ENCODE results near the gene POLR3E. TPM values are rescaled to one million over a fixed set of nuclear protein-coding genes. Genes with fewer than 3 reads are reported as not detected.
A peak's percentile ranks its signal among the peaks of the same experiment; 100 is the strongest.

POLR3E gene
- total and polyA plus RNA-seq, 8 donors = 29.2 to 61.2 (median 52.0) TPM

DNA sequence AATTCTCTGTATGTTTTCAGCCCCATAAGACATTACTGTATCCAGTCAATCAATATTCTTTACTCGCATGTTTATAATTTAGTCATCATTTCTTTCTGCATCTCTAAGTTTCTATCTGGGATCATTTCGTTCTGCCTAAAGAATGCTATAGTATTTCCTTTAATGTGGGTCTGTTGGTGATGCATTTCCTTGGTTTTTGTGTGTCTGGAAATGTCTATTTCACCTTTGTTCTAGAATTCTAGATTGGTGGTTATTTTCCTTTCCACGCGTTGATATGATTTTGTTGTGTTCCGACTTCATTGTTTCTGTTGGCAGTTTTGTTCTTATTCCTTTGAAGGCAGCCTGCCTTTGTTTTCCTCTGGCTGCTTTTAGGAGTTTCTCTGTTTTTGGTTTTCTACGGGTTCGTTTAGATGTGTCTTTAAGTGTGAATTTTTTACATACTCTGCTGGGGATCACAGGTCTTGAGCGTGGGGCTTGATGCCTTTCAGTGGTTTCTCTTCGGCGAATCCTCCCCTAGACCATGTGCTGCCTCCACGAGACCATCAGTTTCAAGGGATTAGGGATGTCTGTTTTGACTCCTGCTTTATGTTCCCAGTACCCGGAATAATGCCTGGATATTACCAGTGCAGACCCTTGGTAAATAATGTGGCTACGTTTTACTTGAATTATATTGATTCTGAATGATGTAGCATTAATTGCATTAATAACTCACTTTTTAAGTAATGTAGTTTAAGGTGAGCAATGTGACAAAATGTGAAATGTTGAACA is 23.5 kb downstream of the POLR3E start:
- H3K27ac ChIP-seq = no peak overlapping the region
- H3K27me3 ChIP-seq = no peaks in the 10 kb centered on the region
- no peaks in the 10 kb centered on the region for H3K9me3 ChIP-seq
- peaks cover 0 to 5% of the 10 kb centered on the region in 2 donors for H3K4me1 ChIP-seq
- H3K4me3 ChIP-seq = no peak overlapping the region
- intact Hi-C loops (cut with DNase I) = no loop called here
- TF ChIP-seq, protein P1, sequence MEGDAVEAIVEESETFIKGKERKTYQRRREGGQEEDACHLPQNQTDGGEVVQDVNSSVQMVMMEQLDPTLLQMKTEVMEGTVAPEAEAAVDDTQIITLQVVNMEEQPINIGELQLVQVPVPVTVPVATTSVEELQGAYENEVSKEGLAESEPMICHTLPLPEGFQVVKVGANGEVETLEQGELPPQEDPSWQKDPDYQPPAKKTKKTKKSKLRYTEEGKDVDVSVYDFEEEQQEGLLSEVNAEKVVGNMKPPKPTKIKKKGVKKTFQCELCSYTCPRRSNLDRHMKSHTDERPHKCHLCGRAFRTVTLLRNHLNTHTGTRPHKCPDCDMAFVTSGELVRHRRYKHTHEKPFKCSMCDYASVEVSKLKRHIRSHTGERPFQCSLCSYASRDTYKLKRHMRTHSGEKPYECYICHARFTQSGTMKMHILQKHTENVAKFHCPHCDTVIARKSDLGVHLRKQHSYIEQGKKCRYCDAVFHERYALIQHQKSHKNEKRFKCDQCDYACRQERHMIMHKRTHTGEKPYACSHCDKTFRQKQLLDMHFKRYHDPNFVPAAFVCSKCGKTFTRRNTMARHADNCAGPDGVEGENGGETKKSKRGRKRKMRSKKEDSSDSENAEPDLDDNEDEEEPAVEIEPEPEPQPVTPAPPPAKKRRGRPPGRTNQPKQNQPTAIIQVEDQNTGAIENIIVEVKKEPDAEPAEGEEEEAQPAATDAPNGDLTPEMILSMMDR (IDR thresholded peaks at IDR 0.05) = no peak
- DNase-seq = no peak
- H3K36me3 ChIP-seq = peaks cover 0 to 96% of the 10 kb centered on the region in 2 donors
- no peak for ATAC-seq

- TF ChIP-seq, protein P1 (IDR thresholded peaks at IDR 0.05) = peak; percentile 77 to 92
- DNase-seq = peak; percentile 29 to 85 (median 68)
- peak; percentile 89 for ATAC-seq
- H3K27ac ChIP-seq = no peak overlapping the region
- H3K36me3 ChIP-seq = peaks cover 0 to 96% of the 10 kb centered on the region in 2 donors
- H3K4me3 ChIP-seq = no peak overlapping the region
- peaks cover 0 to 5% of the 10 kb centered on the region in 2 donors for H3K4me1 ChIP-seq
- intact Hi-C loops (cut with DNase I) = no loop called here
- no peaks in the 10 kb centered on the region for H3K27me3 ChIP-seq
- no peaks in the 10 kb centered on the region for H3K9me3 ChIP-seq
These were observed 24.3 kb downstream of the POLR3E start for GRCh38 chr16:22321340-22322001.

- intact Hi-C loops (cut with DNase I) = no loop called here
- ATAC-seq (no peak), DNase-seq (no peak)
- TF ChIP-seq, protein P1 (IDR thresholded peaks at IDR 0.05) = no peak
- peaks cover 0 to 5% of the 10 kb centered on the region in 2 donors for H3K4me1 ChIP-seq
- H3K36me3 ChIP-seq = peaks cover 0 to 96% of the 10 kb centered on the region in 2 donors
- no peak overlapping the region for H3K4me3 ChIP-seq
- H3K9me3 ChIP-seq = no peaks in the 10 kb centered on the region
- H3K27me3 ChIP-seq = no peaks in the 10 kb centered on the region
- no peak overlapping the region for H3K27ac ChIP-seq
These were observed 24.8 kb downstream of the POLR3E start for GRCh38 chr16:22322021-22322471.

DNA sequence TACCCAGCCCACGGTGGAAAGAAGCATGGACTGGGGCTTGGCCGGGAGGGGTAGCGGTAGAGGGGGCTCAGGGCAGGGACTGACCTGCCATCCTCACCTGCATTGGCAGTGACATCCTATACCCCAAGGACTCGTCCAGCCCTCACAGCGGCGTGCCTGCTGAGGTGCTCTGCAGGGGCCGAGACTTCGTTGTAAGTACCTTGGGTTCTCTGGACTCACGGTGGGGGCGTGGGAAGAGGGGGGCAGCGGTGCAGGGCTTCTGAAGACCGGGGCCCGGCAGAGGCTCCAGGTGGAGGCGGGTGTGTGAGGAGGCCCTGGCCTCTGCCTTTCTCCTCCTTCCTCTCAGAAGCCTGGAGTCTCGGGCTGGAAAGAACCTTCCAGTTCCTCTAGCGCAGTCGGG is 25.5 kb downstream of the POLR3E start:
- peak in 1 of 4 donors; percentile 63 for DNase-seq
- Histone ChIP-seq H3K27me3 (no peaks in the 10 kb centered on the region), H3K4me1 (peaks cover 0 to 5% of the 10 kb centered on the region in 2 donors), H3K4me3 (no peak overlapping the region), H3K9me3 (no peaks in the 10 kb centered on the region), H3K27ac (no peak overlapping the region), H3K36me3 (peaks cover 0 to 96% of the 10 kb centered on the region in 2 donors)
- ATAC-seq = no peak
- TF ChIP-seq, protein P1 (IDR thresholded peaks at IDR 0.05) = no peak
- intact Hi-C loops (cut with DNase I) = no loop called here
